DOHH2 (cell line): ENCODE results near the gene ADTRP.

Experiments
- H3F3A ChIP-seq: fragments of 200-600 bp; sonication (generic), shearing (Covaris generic); 2 replicates; pipeline ENCODE4 v1.6.0; 2016; ENCODE audit warnings: antibody characterized with exemption, mild to moderate bottlenecking; ENCODE audit not compliant: control insufficient read depth, insufficient read depth
- H3K27ac ChIP-seq: fragments of 200-600 bp; sonication (generic); 2 replicates; pipeline ENCODE4 v1.5.1; 2014; ENCODE audit warnings: low read depth, mild to moderate bottlenecking, low read length, moderate library complexity
- H3K27me3 ChIP-seq: fragments of 200-600 bp; sonication (generic); 2 replicates; pipeline ENCODE4 v1.6.1; 2014; ENCODE audit warnings: mild to moderate bottlenecking, low read length, mixed read lengths; ENCODE audit not compliant: control insufficient read depth
- H3K36me3 ChIP-seq: fragments of 200-600 bp; sonication (generic); 2 replicates; pipeline ENCODE4 v1.6.1; 2014; ENCODE audit warnings: mild to moderate bottlenecking, low read length, moderate library complexity, mixed read lengths; ENCODE audit not compliant: control insufficient read depth
- H3K4me1 ChIP-seq: fragments of 200-600 bp; sonication (generic); 2 replicates; pipeline ENCODE4 v1.6.1; 2014; ENCODE audit warnings: mild to moderate bottlenecking, low read length, mixed read lengths; ENCODE audit not compliant: control insufficient read depth
- H3K4me2 ChIP-seq: fragments of 200-600 bp; sonication (generic); 2 replicates; pipeline ENCODE4 v1.6.0; 2014; ENCODE audit warnings: mild to moderate bottlenecking, low read length, moderate library complexity
- H3K4me3 ChIP-seq: fragments of 200-600 bp; sonication (generic); 2 replicates; pipeline ENCODE4 v1.5.1; 2014; ENCODE audit warnings: mild to moderate bottlenecking, low read length, mixed read lengths
- H3K79me2 ChIP-seq: fragments of 200-600 bp; sonication (generic); 2 replicates; pipeline ENCODE4 v1.6.1; 2014; ENCODE audit warnings: mild to moderate bottlenecking, low read length, mixed read lengths; ENCODE audit not compliant: control insufficient read depth
- H3K9me2 ChIP-seq: fragments of 200-600 bp; sonication (generic); replicated peaks from 2 replicates; pipeline ENCODE4 v1.6.1; 2014; ENCODE audit warnings: mild to moderate bottlenecking, low read length, mixed read lengths; ENCODE audit not compliant: control insufficient read depth
- H3K9me3 ChIP-seq: fragments of 200-600 bp; sonication (generic); 2 replicates; pipeline ENCODE4 v1.6.1; 2014; ENCODE audit warnings: antibody characterized with exemption, low read length, mixed read lengths; ENCODE audit not compliant: control insufficient read depth, insufficient read depth
- H4K20me1 ChIP-seq: fragments of 200-600 bp; sonication (generic); 2 replicates; pipeline ENCODE4 v1.6.0; 2014; ENCODE audit warnings: low read depth, mild to moderate bottlenecking, antibody characterized with exemption, low read length, moderate library complexity; ENCODE audit not compliant: control insufficient read depth, insufficient read depth
- EZH2phosphoT487 ChIP-seq: fragments of 200-600 bp; sonication (generic); IDR thresholded peaks from 2 replicates; pipeline ENCODE4 v1.6.1; 2017; ENCODE audit warnings: borderline replicate concordance, mild to moderate bottlenecking, antibody characterized with exemption, low read length, moderate library complexity, mixed read lengths
- TF ChIP-seq, protein P1 (sequence below): fragments of 200-600 bp; sonication (generic); IDR thresholded peaks from one replicate; pipeline ENCODE4 v1.5.1; 2014; ENCODE audit warnings: antibody characterized with exemption, mild to moderate bottlenecking, low read depth, low read length; ENCODE audit not compliant: poor library complexity, severe bottlenecking

Gene ADTRP

DNA sequence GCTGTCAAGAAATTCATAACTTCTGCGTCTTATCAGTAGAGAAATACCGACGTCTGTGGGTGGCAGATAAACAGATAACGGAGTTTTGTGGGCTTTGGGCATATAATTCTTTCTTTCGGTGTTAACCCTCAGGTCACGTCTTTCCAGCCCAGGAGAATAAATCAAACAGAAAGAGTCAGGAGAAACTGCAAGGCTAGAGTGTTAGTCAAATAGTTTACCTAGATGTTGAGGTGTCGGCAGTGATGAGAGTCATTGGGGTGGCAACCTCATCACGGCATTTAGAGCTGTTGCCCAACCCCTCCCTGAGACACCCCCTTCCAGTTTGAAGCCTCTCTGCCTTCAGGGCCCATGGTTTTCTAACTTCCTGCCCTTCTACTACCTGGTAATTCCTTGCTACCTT lies 49.5 kb downstream of the ADTRP start:
- TF ChIP-seq, protein P1, sequence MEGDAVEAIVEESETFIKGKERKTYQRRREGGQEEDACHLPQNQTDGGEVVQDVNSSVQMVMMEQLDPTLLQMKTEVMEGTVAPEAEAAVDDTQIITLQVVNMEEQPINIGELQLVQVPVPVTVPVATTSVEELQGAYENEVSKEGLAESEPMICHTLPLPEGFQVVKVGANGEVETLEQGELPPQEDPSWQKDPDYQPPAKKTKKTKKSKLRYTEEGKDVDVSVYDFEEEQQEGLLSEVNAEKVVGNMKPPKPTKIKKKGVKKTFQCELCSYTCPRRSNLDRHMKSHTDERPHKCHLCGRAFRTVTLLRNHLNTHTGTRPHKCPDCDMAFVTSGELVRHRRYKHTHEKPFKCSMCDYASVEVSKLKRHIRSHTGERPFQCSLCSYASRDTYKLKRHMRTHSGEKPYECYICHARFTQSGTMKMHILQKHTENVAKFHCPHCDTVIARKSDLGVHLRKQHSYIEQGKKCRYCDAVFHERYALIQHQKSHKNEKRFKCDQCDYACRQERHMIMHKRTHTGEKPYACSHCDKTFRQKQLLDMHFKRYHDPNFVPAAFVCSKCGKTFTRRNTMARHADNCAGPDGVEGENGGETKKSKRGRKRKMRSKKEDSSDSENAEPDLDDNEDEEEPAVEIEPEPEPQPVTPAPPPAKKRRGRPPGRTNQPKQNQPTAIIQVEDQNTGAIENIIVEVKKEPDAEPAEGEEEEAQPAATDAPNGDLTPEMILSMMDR, result no peak
- no peak for TF ChIP-seq EZH2phosphoT487
- peaks cover 32% of the 10 kb centered on the region for H3K27me3 ChIP-seq
- no peak overlapping the region for H3K4me2 ChIP-seq
- H4K20me1 ChIP-seq, result no peaks in the 10 kb centered on the region
- H3K79me2 ChIP-seq, result no peaks in the 10 kb centered on the region
- H3K36me3 ChIP-seq, result no peaks in the 10 kb centered on the region
- no peaks in the 10 kb centered on the region for H3K4me1 ChIP-seq
- no peaks in the 10 kb centered on the region for H3F3A ChIP-seq
- H3K9me2 ChIP-seq, result no peaks in the 10 kb centered on the region
- H3K27ac ChIP-seq, result no peak overlapping the region
- no peak overlapping the region for H3K4me3 ChIP-seq
- H3K9me3 ChIP-seq, result no peaks in the 10 kb centered on the region

DNA sequence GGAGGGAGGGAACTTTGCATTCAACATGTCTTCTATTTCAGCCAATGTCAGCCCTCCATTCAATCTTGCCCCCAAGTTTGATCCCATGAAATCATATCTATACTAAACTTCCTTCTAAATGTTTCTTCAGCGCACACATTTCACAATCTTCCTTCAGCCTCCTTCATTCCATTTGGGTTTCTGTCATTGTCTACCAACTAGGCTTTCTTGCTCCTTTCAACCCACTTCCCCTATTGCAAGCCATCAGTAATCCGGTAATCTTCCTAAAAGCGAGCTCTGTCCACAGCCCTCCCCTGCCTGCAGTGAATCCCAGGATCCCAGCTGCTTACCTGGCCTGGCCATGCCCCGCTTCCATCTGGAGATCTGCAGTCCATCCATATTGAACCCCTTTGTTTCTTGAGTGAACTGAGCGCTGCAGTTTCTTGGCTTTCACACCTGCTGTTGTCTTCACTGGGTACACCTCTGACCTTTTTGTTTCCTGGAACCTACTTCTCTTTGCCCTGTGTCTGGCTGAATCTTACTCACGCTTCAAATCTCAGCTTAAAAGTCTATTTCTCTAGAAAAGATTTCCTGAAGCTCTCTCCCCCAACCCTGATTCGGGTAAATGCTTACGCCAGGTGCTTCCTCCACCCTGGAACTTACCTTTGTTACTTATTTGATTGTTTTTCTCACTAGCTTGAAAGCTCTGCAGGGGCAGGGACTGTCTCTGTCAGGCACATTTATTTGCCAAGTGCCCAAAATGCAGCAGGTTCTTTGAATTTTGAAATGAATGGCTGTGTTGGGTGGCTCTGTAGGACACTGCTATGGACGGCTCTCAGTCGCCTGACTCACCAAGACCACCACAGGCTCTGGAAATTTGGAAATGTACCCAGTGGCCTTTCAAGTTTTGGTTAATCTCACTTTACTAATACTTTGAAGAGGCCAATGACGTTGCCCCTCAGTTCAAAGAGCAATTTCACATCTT lies 50.3 kb downstream of the ADTRP start:
- Histone ChIP-seq H3K27me3 (peaks cover 28% of the 10 kb centered on the region), H3K9me3 (no peaks in the 10 kb centered on the region), H3F3A (no peaks in the 10 kb centered on the region), H3K4me3 (no peak overlapping the region), H4K20me1 (no peaks in the 10 kb centered on the region), H3K4me1 (no peaks in the 10 kb centered on the region), H3K27ac (no peak overlapping the region), H3K9me2 (no peaks in the 10 kb centered on the region), H3K4me2 (no peak overlapping the region), H3K79me2 (no peaks in the 10 kb centered on the region), H3K36me3 (no peaks in the 10 kb centered on the region)
- no peak for TF ChIP-seq EZH2phosphoT487
- TF ChIP-seq, protein P1, result no peak

DNA sequence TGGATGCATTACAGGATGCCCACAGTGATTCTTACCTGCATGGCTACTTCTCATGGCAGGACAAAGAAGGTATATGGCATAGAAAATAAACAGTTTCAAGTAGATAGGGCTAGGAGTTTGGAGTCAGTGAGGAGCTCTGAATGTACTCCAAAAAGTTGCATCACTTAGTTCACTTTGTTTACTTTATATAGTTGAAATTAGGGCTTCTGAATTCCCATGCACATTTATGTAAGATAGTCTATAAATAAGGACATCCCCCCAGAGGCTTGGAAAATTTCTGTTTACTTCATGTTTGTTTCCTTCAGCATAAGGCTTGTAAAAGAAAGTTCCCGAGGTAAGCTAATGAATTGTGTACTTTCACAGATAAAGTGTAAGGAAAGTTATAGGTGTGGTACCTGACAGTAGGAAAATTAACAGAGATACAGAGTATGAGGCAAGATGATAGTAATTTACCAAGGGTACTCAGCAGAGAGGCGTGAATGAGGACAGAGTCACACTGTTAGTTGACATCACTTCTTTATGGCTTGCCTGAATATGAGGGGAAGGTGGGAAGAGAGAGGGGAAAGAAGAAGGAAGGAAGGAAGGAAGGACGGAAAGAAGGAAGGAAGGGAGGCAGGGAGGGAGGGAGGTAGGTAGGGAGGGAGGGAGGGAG lies 51.1 kb downstream of the ADTRP start:
- TF ChIP-seq, protein P1, result no peak
- no peak for TF ChIP-seq EZH2phosphoT487
- Histone ChIP-seq H3K4me3 (no peak overlapping the region), H3K4me2 (no peak overlapping the region), H3K4me1 (no peaks in the 10 kb centered on the region), H4K20me1 (no peaks in the 10 kb centered on the region), H3K27me3 (peaks cover 21% of the 10 kb centered on the region), H3K36me3 (no peaks in the 10 kb centered on the region), H3K79me2 (no peaks in the 10 kb centered on the region), H3K27ac (no peak overlapping the region), H3F3A (no peaks in the 10 kb centered on the region), H3K9me3 (no peaks in the 10 kb centered on the region), H3K9me2 (no peaks in the 10 kb centered on the region)
